GM12891 (cell line): ENCODE measurements around the gene SYNPO2.

Experiments used
- POLR2A ChIP-seq: IDR thresholded peaks from 2 replicates; pipeline ENCODE4 v1.6.1; 2011; ENCODE audit warnings: low read depth, low read length, control low read depth
- POLR2AphosphoS5 ChIP-seq: IDR thresholded peaks from 2 replicates; pipeline ENCODE4 v1.6.1; 2011; ENCODE audit warnings: low read depth, low read length, control low read depth
- POU2F2 ChIP-seq: IDR thresholded peaks from 2 replicates; pipeline ENCODE4 v1.6.1; 2011; ENCODE audit warnings: low read depth, mild to moderate bottlenecking, control low read depth, low read length, moderate library complexity
- TAF1 ChIP-seq: IDR thresholded peaks from 2 replicates; pipeline ENCODE4 v1.6.1; 2011; ENCODE audit warnings: low read depth, low read length, control low read depth

- TF ChIP-seq POLR2AphosphoS5 (no peak), POLR2A (no peak), TAF1 (no peak), POU2F2 (no peak)
These were observed 35.2 kb downstream of the SYNPO2 start for GRCh38 chr4:118923891-118924290.
